H1 (cell line): Measurements from ENCODE around the gene SPAAR. TPM values are rescaled to one million over a fixed set of nuclear protein-coding genes. Genes with fewer than 3 reads are reported as not detected.
A peak's percentile ranks its signal among the peaks of the same experiment; 100 is the strongest.

Experiments used
- CTCF ChIA-PET: fragments of 300-600 bp; sonication (Branson Sonifier 250); formaldehyde crosslinking; loops from one replicate; lab custom pipeline; 2021; ENCODE audit not compliant: partially characterized antibody; lab: Charles Lee
- POLR2A ChIA-PET: fragments of 300-600 bp; sonication (Branson Sonifier 250); formaldehyde crosslinking; loops from one replicate; lab custom pipeline; 2021; ENCODE audit warnings: inconsistent platforms; ENCODE audit not compliant: partially characterized antibody; lab: Charles Lee
- DNase-seq, 2 experiments: peaks; one replicate each; pipeline versions ENCODE4 v3.0.0 to v3.0.0-alpha.2; 2010 to 2022; ENCODE audit warnings: low spot score in 2 of 2, low read depth in 1 of 2, mixed read lengths in 1 of 2
- FAIRE-seq: peaks from 2 replicates; lab custom pipeline; 2011; peaks lifted over from hg19 to GRCh38; lab: Jason Lieb, UNC
- H2AFZ ChIP-seq: 2 replicates; pipeline ENCODE4 v1.8.1; 2012; ENCODE audit warnings: low read length, inconsistent platforms
- H2AK5ac ChIP-seq: 2 replicates; pipeline ENCODE4 v1.6.1; 2013; ENCODE audit warnings: low read depth, low read length
- H2BK120ac ChIP-seq: replicated peaks from 2 replicates; pipeline ENCODE3; 2013; ENCODE audit warnings: low read depth, low read length, inconsistent platforms
- H2BK12ac ChIP-seq: 2 replicates; pipeline ENCODE4 v1.6.1; 2013; ENCODE audit warnings: low read depth, low read length
- H2BK15ac ChIP-seq: 2 replicates; pipeline ENCODE4 v1.6.1; 2013; ENCODE audit warnings: low read length
- H2BK20ac ChIP-seq: 2 replicates; pipeline ENCODE4 v1.6.1; 2013; ENCODE audit warnings: low read length
- H2BK5ac ChIP-seq: 2 replicates; pipeline ENCODE4 v1.6.1; 2013; ENCODE audit warnings: low read depth, low read length
- H3K14ac ChIP-seq: 2 replicates; pipeline ENCODE4 v1.6.1; 2013; ENCODE audit warnings: inconsistent platforms; ENCODE audit not compliant: insufficient read length
- H3K18ac ChIP-seq: 2 replicates; pipeline ENCODE4 v1.6.1; 2013; ENCODE audit warnings: low read length; ENCODE audit errors: extremely low read depth
- H3K23ac ChIP-seq: 2 replicates; pipeline ENCODE4 v1.6.1; 2013; ENCODE audit warnings: inconsistent platforms; ENCODE audit not compliant: insufficient read length
- H3K23me2 ChIP-seq: 2 replicates; pipeline ENCODE4 v1.6.1; 2013; ENCODE audit warnings: low read depth, low read length
- H3K27ac ChIP-seq: 2 replicates; pipeline ENCODE4 v1.6.1; 2011; ENCODE audit warnings: low read depth, low read length, inconsistent platforms
- H3K27me3 ChIP-seq, 4 experiments: replicated peaks in 1 of 4; 1 replicate in 1 of 4; 2 replicates in 3 of 4; pipeline versions ENCODE4 v1.6.1 to v1.8.1; 2011 to 2013; ENCODE audit warnings: low read length in 3 of 4, mild to moderate bottlenecking in 3 of 4, inconsistent platforms in 2 of 4, mixed read lengths in 2 of 4, moderate library complexity in 1 of 4; ENCODE audit not compliant: control insufficient read depth in 3 of 4, insufficient read depth in 3 of 4; ENCODE audit errors: extremely low read depth in 1 of 4
- H3K36me3 ChIP-seq, 4 experiments: 2 replicates each; pipeline versions ENCODE4 v1.6.1 to v1.8.1; 2011 to 2013; ENCODE audit warnings: mild to moderate bottlenecking in 4 of 4, low read length in 3 of 4, moderate library complexity in 2 of 4, control low read depth in 1 of 4, inconsistent platforms in 1 of 4; ENCODE audit not compliant: insufficient read depth in 4 of 4, control insufficient read depth in 2 of 4
- H3K4ac ChIP-seq: replicated peaks from 2 replicates; pipeline ENCODE3; 2013; ENCODE audit warnings: low read length, low read depth, mixed read lengths, inconsistent platforms; ENCODE audit not compliant: insufficient read length
- H3K4me1 ChIP-seq, 4 experiments: replicated peaks in 1 of 4; 1 replicate in 1 of 4; 2 replicates in 3 of 4; pipeline versions ENCODE4 v1.6.1 to v1.8.1; 2011 to 2013; ENCODE audit warnings: low read length in 3 of 4, inconsistent platforms in 2 of 4, mixed read lengths in 1 of 4; ENCODE audit not compliant: insufficient read depth in 4 of 4, control insufficient read depth in 3 of 4
- H3K4me2 ChIP-seq, 2 experiments: 2 replicates each; pipeline versions ENCODE4 v1.6.1 to v1.8.1; 2011 to 2013; ENCODE audit warnings: low read depth in 2 of 2, low read length in 2 of 2, control low read depth in 1 of 2, inconsistent platforms in 1 of 2, mild to moderate bottlenecking in 1 of 2; ENCODE audit not compliant: insufficient read depth in 1 of 2
- H3K4me3 ChIP-seq, 4 experiments: fragments of 200-600, 300-600 bp in 1 of 4; sonication (generic), shearing (Covaris generic), sonication (Bioruptor Twin) in 1 of 4; 2 replicates each; pipeline versions ENCODE4 v1.5.1 to v1.8.1; 2011 to 2016; ENCODE audit warnings: low read length in 4 of 4, low read depth in 3 of 4, control low read depth in 2 of 4, inconsistent platforms in 2 of 4, mild to moderate bottlenecking in 2 of 4, mixed read lengths in 1 of 4, moderate library complexity in 1 of 4; ENCODE audit not compliant: insufficient read depth in 2 of 4; ENCODE audit errors: extremely low read depth in 1 of 4
- H3K56ac ChIP-seq: replicated peaks from 2 replicates; pipeline ENCODE3; 2013; ENCODE audit warnings: low read depth, mild to moderate bottlenecking, mixed read lengths, low read length, inconsistent platforms; ENCODE audit not compliant: insufficient read length
- H3K79me1 ChIP-seq: 2 replicates; pipeline ENCODE4 v1.6.1; 2013; ENCODE audit warnings: low read depth, low read length, control low read depth
- H3K79me2 ChIP-seq, 2 experiments: 2 replicates each; pipeline versions ENCODE4 v1.6.1 to v1.8.1; 2012 to 2013; ENCODE audit warnings: low read length in 2 of 2, mild to moderate bottlenecking in 2 of 2, inconsistent platforms in 1 of 2; ENCODE audit not compliant: insufficient read depth in 2 of 2, control insufficient read depth in 1 of 2
- H3K9ac ChIP-seq, 4 experiments: replicated peaks in 1 of 4; 1 replicate in 1 of 4; 2 replicates in 3 of 4; pipeline versions ENCODE4 v1.6.1 to v1.8.1; 2011 to 2013; ENCODE audit warnings: low read depth in 3 of 4, low read length in 3 of 4, control low read depth in 2 of 4, mild to moderate bottlenecking in 2 of 4, moderate library complexity in 2 of 4, inconsistent platforms in 1 of 4; ENCODE audit errors: extremely low read depth in 1 of 4
- H3K9me3 ChIP-seq, 2 experiments: 2 replicates each; pipeline versions ENCODE4 v1.6.1 to v1.8.1; 2012 to 2013; ENCODE audit warnings: mild to moderate bottlenecking in 2 of 2, moderate library complexity in 2 of 2, control low read depth in 1 of 2, inconsistent platforms in 1 of 2, low read depth in 1 of 2, low read length in 1 of 2, mixed read lengths in 1 of 2; ENCODE audit not compliant: insufficient read depth in 2 of 2
- H4K20me1 ChIP-seq, 2 experiments: replicated peaks in 1 of 2; 2 replicates each; pipeline versions ENCODE3 to v1.8.1; 2011 to 2013; ENCODE audit warnings: inconsistent platforms in 2 of 2, low read length in 2 of 2, mild to moderate bottlenecking in 1 of 2; ENCODE audit not compliant: insufficient read depth in 2 of 2, control insufficient read depth in 1 of 2
- H4K5ac ChIP-seq: 2 replicates; pipeline ENCODE4 v1.6.1; 2013; ENCODE audit warnings: low read length, low read depth, mixed read lengths, inconsistent platforms; ENCODE audit not compliant: insufficient read length
- H4K8ac ChIP-seq: 2 replicates; pipeline ENCODE4 v1.8.0; 2013; ENCODE audit warnings: mild to moderate bottlenecking, moderate library complexity, low read length, inconsistent platforms; ENCODE audit not compliant: insufficient read depth; ENCODE audit errors: extremely low read depth
- H4K91ac ChIP-seq: replicated peaks from 2 replicates; pipeline ENCODE3; 2013; ENCODE audit warnings: low read length, mixed read lengths, inconsistent platforms; ENCODE audit not compliant: insufficient read length
- CBX8 ChIP-seq: fragments of 300-800, 300-1000 bp; sonication (generic); IDR thresholded peaks from 2 replicates; pipeline ENCODE4 v1.7.1; 2016; ENCODE audit warnings: low read depth, low read length, borderline replicate concordance
- CHD1 ChIP-seq: IDR thresholded peaks from 2 replicates; pipeline ENCODE4 v1.6.1; 2012; ENCODE audit warnings: low read depth, low read length, improper control_type of control experiment
- KDM1A ChIP-seq: fragments of 200-600, 300-600 bp; sonication (generic); IDR thresholded peaks from 2 replicates; pipeline ENCODE4 v1.7.1; 2016; ENCODE audit warnings: mild to moderate bottlenecking, low read length, borderline replicate concordance
- PHF8 ChIP-seq: fragments of 200-600 bp; sonication (generic); conservative IDR thresholded peaks from 2 replicates; pipeline ENCODE4 v1.7.1; 2012; ENCODE audit warnings: low read depth, mild to moderate bottlenecking, inconsistent platforms, low read length, moderate library complexity
- POLR2AphosphoS5 ChIP-seq: IDR thresholded peaks from 2 replicates; pipeline ENCODE4 v1.6.1; 2011; ENCODE audit warnings: low read depth, low read length
- SRF ChIP-seq: IDR thresholded peaks from 2 replicates; pipeline ENCODE4 v1.6.1; 2011; ENCODE audit warnings: mild to moderate bottlenecking, low read depth, low read length, moderate library complexity
- YY1 ChIP-seq: IDR thresholded peaks from 2 replicates; pipeline ENCODE4 v1.6.1; 2011; ENCODE audit warnings: low read depth, mild to moderate bottlenecking, low read length
- WGBS, 2 experiments: shearing (Covaris generic) in 1 of 2; methylation state at CpG; one replicate each; pipeline versions ENCODE4 v1.1.6 to v1.1.7; 2013 to 2015; ENCODE audit warnings: low lambda C conversion rate in 2 of 2, mixed read lengths in 2 of 2, inconsistent platforms in 1 of 2, low coverage in 1 of 2, missing lambda C conversion rate in 1 of 2; ENCODE audit not compliant: insufficient replicate concordance in 2 of 2, insufficient coverage in 1 of 2, insufficient read length in 1 of 2; ENCODE audit errors: extremely low coverage in 1 of 2, missing lambda C conversion rate in 1 of 2; 5-methylcytosine and 5-hydroxymethylcytosine counted together
- long read RNA-seq, 2 experiments: library from RNA in 1 of 2; library from capped mRNA in 1 of 2; stranded (forward); transcript quantifications; one replicate each; pipeline ENCODE4 v2.0.0, GENCODE V29; 2021; ENCODE audit warnings: inconsistent platforms in 1 of 2
- polyA minus RNA-seq, 3 experiments: library from RNA; depleted of rRNA, polyadenylated mRNA; stranded (reverse); fragments of >200 nt; gene quantifications; 1 replicate in 2 of 3; 2 replicates in 1 of 3; pipeline ENCODE4 v1.2.3, GENCODE V29; 2011
- polyA plus RNA-seq, 7 experiments: library from polyadenylated mRNA; depleted of rRNA in 3 of 7; stranded (reverse) in 5 of 7; unstranded in 2 of 7; fragments of >200 nt in 5 of 7; fragments of 200-250 nt in 2 of 7; gene quantifications; 1 replicate in 5 of 7; 2 replicates in 1 of 7; 4 replicates in 1 of 7; pipeline versions ENCODE4 v1.2.1 to v1.2.3, GENCODE V29; 2011 to 2013; ENCODE audit warnings: missing spikeins in 2 of 7, mixed read lengths in 2 of 7
- total RNA-seq: library from RNA; stranded (reverse); fragmentation: NEBNext Ultra II Directional; extraction: Animal tissue kit (Norgen Biotek cat#: 25700); gene quantifications from 2 replicates; pipeline ENCODE4 v1.2.1, GENCODE V29; 2021

SPAAR gene
- not detected in 2 replicates for total RNA-seq
- 0.27 and 0.33 TPM in 2 replicates for polyA plus RNA-seq (2011; rRNA removed)
- polyA plus RNA-seq (2011; cell fraction: cytosol; rRNA removed): 0.18 TPM
- polyA plus RNA-seq (2011; cell fraction: nucleus; rRNA removed): 0.74 TPM
- 0.15 to 0.34 TPM (median 0.29 TPM) in 3 of 4 replicates, not detected in the other for polyA plus RNA-seq (2012, experiment 1 of 2)
- not detected for polyA plus RNA-seq (2012, experiment 2 of 2)
- polyA plus RNA-seq (2013, experiment 1 of 2): 0.30 TPM
- polyA plus RNA-seq (2013, experiment 2 of 2): 0.17 TPM
- 0.34 and 0.66 TPM in 2 replicates for polyA minus RNA-seq (2011; rRNA and poly(A)+ RNA removed)
- polyA minus RNA-seq (2011; cell fraction: cytosol; rRNA and poly(A)+ RNA removed): not detected
- polyA minus RNA-seq (2011; cell fraction: nucleus; rRNA and poly(A)+ RNA removed): 0.50 TPM
- long read RNA-seq, experiment 1: 0 reads
- long read RNA-seq, experiment 2: 0 reads

DNA sequence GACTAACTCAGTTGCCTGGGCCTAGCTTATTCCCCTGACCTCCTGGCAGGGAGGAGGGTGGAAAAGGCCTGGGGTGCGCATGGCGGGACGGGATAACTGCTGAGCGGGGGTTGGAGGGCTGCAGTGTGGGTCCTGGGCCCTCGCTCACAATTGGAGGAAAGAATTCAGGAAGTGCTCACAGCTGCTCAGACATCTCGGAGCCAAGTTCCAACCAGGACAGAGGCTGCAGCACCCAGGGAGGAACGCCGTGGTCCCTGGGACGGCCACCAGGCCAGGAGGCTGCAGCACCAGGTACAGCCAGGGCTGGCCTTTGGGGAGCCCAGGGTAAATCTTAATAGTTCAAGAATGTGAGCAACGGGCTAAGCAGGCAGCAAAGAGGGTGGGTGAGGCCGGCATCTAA, at the start of gene SPAAR:
Gene SPAAR, plus strand, starts transcription at position 217 of the 400 bp plus-strand sequence. CDS start 974 bp downstream, outside the sequence.
- H4K8ac ChIP-seq: peak within 1 kb of the TSS; percentile 7
- H2BK120ac ChIP-seq: peak within 1 kb of the TSS; percentile 47
- no peak within 1 kb of the TSS for H3K56ac ChIP-seq
- ChIA-PET POLR2A (no interaction called here), CTCF (interaction anchor here (0.7 to 5.6 kb wide), 10 partner anchors 18 to 124 kb away, joined by 3 to 26 read pairs (median 4); no protein-coding TSS in a partner anchor)
- H3K23ac ChIP-seq: no peak within 1 kb of the TSS
- H3K27ac ChIP-seq: no peak within 1 kb of the TSS
- no peak within 1 kb of the TSS for H4K5ac ChIP-seq
- H2BK12ac ChIP-seq: peak within 1 kb of the TSS; percentile 89
- no peaks in the 10 kb centered on the region for H4K20me1 ChIP-seq
- H3K18ac ChIP-seq: peak within 1 kb of the TSS; percentile 81; the same call in 1 of the 2 replicates
- no peaks in the 10 kb centered on the region for H3K79me2 ChIP-seq
- H3K4me1 ChIP-seq: peaks cover 9 to 33% (median 21%) of the 10 kb centered on the region in 4 experiments
- FAIRE-seq (no peak), DNase-seq (no peak)
- H3K9ac ChIP-seq: no peak within 1 kb of the TSS
- peak within 1 kb of the TSS; percentile 66 for H2AFZ ChIP-seq
- 0 out of 8 replicates have a peak within 1 kb of the TSS, but pooled peaks of 1 of the 4 experiments have one; percentile 1 for H3K4me3 ChIP-seq
- peak within 1 kb of the TSS; percentile 32 for H3K4ac ChIP-seq
- TF ChIP-seq CBX8 (no peak), YY1 (no peak), CHD1 (no peak), SRF (no peak), POLR2AphosphoS5 (no peak), PHF8 (no peak), KDM1A (no peak)
- peak within 1 kb of the TSS; percentile 79; the same call in 1 of the 2 replicates for H2BK5ac ChIP-seq
- peaks cover 3% of the 10 kb centered on the region; the same call in 1 of the 2 replicates for H3K23me2 ChIP-seq
- peak within 1 kb of the TSS; percentile 19 to 55; a peak in 3 of 4 replicates for H3K4me2 ChIP-seq
- 79% methylated on average over 11 of the region's 11 CpGs; no CpG with 5 or more reads in 1 of the 2 experiments for WGBS, 2 experiments
- H4K91ac ChIP-seq: peak within 1 kb of the TSS; percentile 89
- H3K14ac ChIP-seq: no peak within 1 kb of the TSS
- peak within 1 kb of the TSS; percentile 92 for H2BK15ac ChIP-seq
- peak within 1 kb of the TSS; percentile 66 for H2BK20ac ChIP-seq
- peaks cover 0 to under 1% (median 0%) of the 10 kb centered on the region in 4 experiments; a peak in 2 of 7 replicates for H3K27me3 ChIP-seq
- no peak within 1 kb of the TSS; the same call in 1 of the 2 replicates for H2AK5ac ChIP-seq
- 0 out of 2 replicates have a peak, but pooled peaks cover 2% of the 10 kb centered on the region for H3K79me1 ChIP-seq
- no peaks in the 10 kb centered on the region for H3K9me3 ChIP-seq
- no peaks in the 10 kb centered on the region for H3K36me3 ChIP-seq
